ENCODE measurements around the gene AP1S1. TPM values are rescaled to one million over a fixed set of nuclear protein-coding genes. Genes with fewer than 3 reads are reported as not detected.

AP1S1 gene
- polyA plus RNA-seq, 1 donor, result 56.4 TPM

DNA sequence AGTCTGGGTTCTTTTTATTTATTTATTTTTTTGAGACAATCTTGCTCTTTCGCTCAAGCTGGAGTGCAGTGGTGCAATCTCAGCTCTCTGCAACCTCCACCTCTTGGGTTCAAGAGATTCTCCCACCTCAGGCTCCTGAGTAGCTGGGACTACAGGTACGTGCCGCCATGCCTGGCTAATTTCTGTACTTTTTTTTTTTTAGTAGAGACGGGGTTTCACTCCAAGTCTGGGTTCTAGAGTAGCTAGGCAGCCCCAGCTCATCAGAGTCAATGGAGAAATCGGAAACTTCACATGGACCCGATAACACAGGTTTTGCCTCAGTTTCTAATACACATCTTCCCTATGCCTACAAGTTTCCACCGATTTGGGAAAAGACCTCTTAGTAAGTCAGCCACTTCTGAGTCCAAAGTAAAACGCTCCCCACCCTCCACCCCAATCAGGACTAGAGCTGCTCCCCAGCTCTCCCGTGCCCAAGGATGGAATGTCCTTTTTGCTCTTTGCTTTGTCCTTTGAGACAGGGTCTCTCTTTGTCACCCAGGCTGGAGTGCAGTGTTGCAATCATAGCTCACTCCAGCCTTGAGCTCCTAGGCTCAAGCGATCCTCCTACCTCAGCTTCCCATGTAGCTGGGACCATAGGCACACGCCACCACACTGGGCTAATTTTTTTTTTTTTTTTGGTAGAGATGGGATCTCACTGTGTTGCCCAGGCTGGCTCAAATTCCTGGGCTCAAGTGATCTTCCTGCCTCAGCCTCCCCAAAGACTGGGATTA lies 31.2 kb upstream of the AP1S1 start:
- WGBS (ENCODE audit: insufficient coverage, low lambda C conversion rate), result 72% methylated on average over 2 of the region's 11 CpGs
- Histone ChIP-seq H3K27ac (ENCODE audit: low read length) (peak overlapping the region; percentile 83), H3K27me3 (ENCODE audit: control insufficient read depth, insufficient read depth, low read length) (peaks cover 34% of the 10 kb centered on the region), H3K4me3 (ENCODE audit: low read length) (no peak overlapping the region), H3K9me3 (ENCODE audit: control insufficient read depth, low read depth, low read length) (no peaks in the 10 kb centered on the region), H3K4me1 (ENCODE audit: control insufficient read depth, insufficient read depth, low read length) (peaks cover 29% of the 10 kb centered on the region), H3K36me3 (ENCODE audit: control insufficient read depth, insufficient read depth, low read length) (no peaks in the 10 kb centered on the region)
- no peak for DNase-seq

DNA sequence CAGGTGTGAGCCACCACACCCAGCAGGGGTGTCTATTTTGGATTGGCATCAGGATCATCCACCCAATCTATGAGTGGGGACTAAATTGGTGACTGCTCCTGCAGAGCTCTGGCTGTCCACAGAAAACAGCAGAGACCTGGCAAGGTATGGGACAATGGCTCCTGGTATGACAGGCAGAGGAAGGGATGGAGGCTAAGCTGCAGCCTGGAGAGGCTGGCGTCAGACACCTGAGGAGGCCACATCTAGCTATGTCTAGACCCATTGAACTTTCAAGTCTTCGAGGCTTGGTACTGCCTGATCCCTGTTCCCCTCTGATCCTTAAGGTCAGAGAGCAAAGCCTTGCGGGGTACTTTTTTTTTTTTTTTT lies 30.6 kb upstream of the AP1S1 start:
- no peak for DNase-seq
- Histone ChIP-seq H3K36me3 (ENCODE audit: control insufficient read depth, insufficient read depth, low read length) (no peaks in the 10 kb centered on the region), H3K4me3 (ENCODE audit: low read length) (no peak overlapping the region), H3K4me1 (ENCODE audit: control insufficient read depth, insufficient read depth, low read length) (peaks cover 29% of the 10 kb centered on the region), H3K9me3 (ENCODE audit: control insufficient read depth, low read depth, low read length) (peaks cover 3% of the 10 kb centered on the region), H3K27me3 (ENCODE audit: control insufficient read depth, insufficient read depth, low read length) (peaks cover 36% of the 10 kb centered on the region), H3K27ac (ENCODE audit: low read length) (no peak overlapping the region)
- no CpG with 5 or more reads among the region's 3 CpGs for WGBS (ENCODE audit: insufficient coverage, low lambda C conversion rate)

DNA sequence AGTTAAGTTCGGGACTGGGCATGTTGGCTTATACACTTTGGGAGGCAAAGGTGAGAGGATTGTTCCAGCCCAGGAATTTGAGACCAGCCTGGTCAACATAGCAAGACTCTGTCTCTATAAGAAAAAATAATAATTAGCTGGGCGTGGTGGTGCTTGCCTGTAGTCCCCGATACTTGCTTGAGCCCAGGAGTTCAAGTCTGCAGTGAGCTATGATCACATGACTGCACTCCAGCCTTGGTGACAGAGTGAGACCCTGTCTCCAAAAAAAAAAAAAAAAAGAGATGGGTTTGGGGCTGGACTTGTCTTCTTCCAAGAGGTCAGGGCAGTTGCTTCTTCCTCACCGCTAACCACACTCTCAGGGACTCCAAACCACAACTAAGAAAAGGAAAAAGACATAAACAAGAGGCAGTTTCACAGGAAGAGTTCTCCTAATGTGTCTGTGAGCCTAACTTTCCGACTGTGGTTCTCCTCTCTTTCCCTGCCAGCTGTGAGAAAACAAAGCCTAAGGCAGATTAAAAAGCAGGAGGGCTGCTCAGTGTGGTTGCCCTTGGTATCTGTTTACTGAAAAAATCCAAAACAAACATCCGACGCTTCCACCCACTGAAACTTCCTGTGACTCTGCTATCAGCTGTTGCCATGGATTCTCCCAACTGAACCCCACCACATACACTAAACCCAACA lies 29.8 kb upstream of the AP1S1 start:
- peak in 1 of 2 donors; percentile 46 for DNase-seq
- peaks cover 29% of the 10 kb centered on the region for H3K4me1 ChIP-seq (ENCODE audit: control insufficient read depth, insufficient read depth, low read length)
- WGBS (ENCODE audit: insufficient coverage, low lambda C conversion rate), result no CpG with 5 or more reads among the region's 7 CpGs
- no peaks in the 10 kb centered on the region for H3K36me3 ChIP-seq (ENCODE audit: control insufficient read depth, insufficient read depth, low read length)
- H3K27ac ChIP-seq (ENCODE audit: low read length), result no peak overlapping the region
- peaks cover 36% of the 10 kb centered on the region for H3K27me3 ChIP-seq (ENCODE audit: control insufficient read depth, insufficient read depth, low read length)
- no peak overlapping the region for H3K4me3 ChIP-seq (ENCODE audit: low read length)
- H3K9me3 ChIP-seq (ENCODE audit: control insufficient read depth, low read depth, low read length), result peaks cover 3% of the 10 kb centered on the region

DNA sequence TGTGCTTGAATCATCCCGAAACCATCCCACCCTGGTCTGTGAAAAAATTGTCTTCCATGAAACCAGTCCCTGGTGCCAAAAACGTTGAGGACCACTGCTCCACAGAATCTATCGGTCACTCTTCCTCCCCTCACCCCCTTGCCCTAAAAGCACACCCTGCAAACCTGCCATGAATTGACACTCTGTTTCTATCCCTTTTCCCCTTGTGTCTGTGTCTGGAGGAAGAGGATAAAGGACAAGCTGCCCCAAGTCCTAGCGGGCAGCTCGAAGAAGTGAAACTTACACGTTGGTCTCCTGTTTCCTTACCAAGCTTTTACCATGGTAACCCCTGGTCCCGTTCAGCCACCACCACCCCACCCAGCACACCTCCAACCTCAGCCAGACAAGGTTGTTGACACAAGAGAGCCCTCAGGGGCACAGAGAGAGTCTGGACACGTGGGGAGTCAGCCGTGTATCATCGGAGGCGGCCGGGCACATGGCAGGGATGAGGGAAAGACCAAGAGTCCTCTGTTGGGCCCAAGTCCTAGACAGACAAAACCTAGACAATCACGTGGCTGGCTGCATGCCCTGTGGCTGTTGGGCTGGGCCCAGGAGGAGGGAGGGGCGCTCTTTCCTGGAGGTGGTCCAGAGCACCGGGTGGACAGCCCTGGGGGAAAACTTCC lies 28.2 kb upstream of the AP1S1 start:
- Histone ChIP-seq H3K27ac (ENCODE audit: low read length) (peak overlapping the region; percentile 9), H3K9me3 (ENCODE audit: control insufficient read depth, low read depth, low read length) (peaks cover 6% of the 10 kb centered on the region), H3K27me3 (ENCODE audit: control insufficient read depth, insufficient read depth, low read length) (peaks cover 31% of the 10 kb centered on the region), H3K4me3 (ENCODE audit: low read length) (no peak overlapping the region), H3K36me3 (ENCODE audit: control insufficient read depth, insufficient read depth, low read length) (no peaks in the 10 kb centered on the region), H3K4me1 (ENCODE audit: control insufficient read depth, insufficient read depth, low read length) (peaks cover 29% of the 10 kb centered on the region)
- WGBS (ENCODE audit: insufficient coverage, low lambda C conversion rate), result 100% methylated on average over 1 of the region's 15 CpGs
- peak in 1 of 2 donors; percentile 76 for DNase-seq

DNA sequence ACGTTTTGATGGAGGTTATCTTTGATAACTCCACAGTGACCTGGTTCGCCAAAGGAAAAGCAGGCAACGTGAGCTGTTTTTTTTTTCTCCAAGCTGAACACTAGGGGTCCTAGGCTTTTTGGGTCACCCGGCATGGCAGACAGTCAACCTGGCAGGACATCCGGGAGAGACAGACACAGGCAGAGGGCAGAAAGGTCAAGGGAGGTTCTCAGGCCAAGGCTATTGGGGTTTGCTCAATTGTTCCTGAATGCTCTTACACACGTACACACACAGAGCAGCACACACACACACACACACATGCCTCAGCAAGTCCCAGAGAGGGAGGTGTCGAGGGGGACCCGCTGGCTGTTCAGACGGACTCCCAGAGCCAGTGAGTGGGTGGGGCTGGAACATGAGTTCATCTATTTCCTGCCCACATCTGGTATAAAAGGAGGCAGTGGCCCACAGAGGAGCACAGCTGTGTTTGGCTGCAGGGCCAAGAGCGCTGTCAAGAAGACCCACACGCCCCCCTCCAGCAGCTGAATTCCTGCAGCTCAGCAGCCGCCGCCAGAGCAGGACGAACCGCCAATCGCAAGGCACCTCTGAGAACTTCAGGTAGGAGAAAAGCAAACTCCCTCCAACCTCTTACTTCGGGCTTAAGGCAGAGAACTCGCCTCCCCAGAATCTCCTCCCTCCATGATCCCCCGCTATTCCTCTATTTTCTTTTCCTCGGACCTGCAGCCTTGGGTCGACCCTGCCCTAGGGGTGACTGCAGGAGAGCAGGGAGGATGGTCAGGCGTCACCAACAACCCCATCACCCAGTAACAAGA lies 27.4 kb upstream of the AP1S1 start, which contains the start of gene SERPINE1:
Gene SERPINE1, plus strand, starts transcription at position 454 of the 809 bp plus-strand sequence. CDS start 1,290 bp downstream, outside the sequence.
- peaks cover 25% of the 10 kb centered on the region for H3K4me1 ChIP-seq (ENCODE audit: control insufficient read depth, insufficient read depth, low read length)

DNA sequence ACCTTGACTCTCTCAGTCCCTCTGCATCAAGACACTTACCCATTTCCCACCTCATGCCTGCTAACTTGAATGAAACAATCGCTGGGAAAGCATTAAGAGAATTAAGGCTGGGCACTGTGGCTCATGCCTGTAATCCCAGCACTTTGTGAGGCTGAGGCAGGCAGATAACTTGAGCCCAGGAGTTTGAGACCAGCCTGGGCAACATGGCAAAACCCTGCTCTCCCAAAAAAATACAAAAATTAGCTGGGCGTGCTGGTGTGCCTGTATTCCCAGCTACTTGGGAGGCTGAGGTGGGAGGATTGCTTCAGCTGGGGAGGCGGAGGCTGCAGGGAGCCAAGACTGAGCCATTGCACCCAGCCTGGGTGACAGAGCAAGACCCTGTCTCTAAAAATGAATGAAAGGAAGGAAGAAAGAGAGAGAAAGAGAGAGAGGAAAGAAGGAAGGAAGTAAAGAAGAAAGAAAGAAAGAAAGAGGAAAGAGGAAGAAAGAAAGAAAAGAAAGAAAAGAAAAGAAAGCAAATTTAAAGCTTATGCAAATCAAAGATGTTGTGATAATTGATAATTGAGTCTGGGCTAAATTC lies 26.7 kb upstream of the AP1S1 start:
- DNase-seq, result no peak
- Histone ChIP-seq H3K9me3 (ENCODE audit: control insufficient read depth, low read depth, low read length) (peaks cover 8% of the 10 kb centered on the region), H3K36me3 (ENCODE audit: control insufficient read depth, insufficient read depth, low read length) (no peaks in the 10 kb centered on the region), H3K4me3 (ENCODE audit: low read length) (no peak overlapping the region), H3K27me3 (ENCODE audit: control insufficient read depth, insufficient read depth, low read length) (peaks cover 31% of the 10 kb centered on the region), H3K27ac (ENCODE audit: low read length) (no peak overlapping the region), H3K4me1 (ENCODE audit: control insufficient read depth, insufficient read depth, low read length) (peaks cover 18% of the 10 kb centered on the region)
- WGBS (ENCODE audit: insufficient coverage, low lambda C conversion rate), result 90% methylated on average over 2 of the region's 3 CpGs

More for the DNA sequence above, 27.4 kb upstream of the AP1S1 start, which contains the start of gene SERPINE1:
- Histone ChIP-seq H3K4me3 (ENCODE audit: low read length) (no peak within 1 kb of the TSS), H3K9me3 (ENCODE audit: control insufficient read depth, low read depth, low read length) (peaks cover 8% of the 10 kb centered on the region), H3K27ac (ENCODE audit: low read length) (peak within 1 kb of the TSS; percentile 9), H3K27me3 (ENCODE audit: control insufficient read depth, insufficient read depth, low read length) (peaks cover 28% of the 10 kb centered on the region), H3K36me3 (ENCODE audit: control insufficient read depth, insufficient read depth, low read length) (no peaks in the 10 kb centered on the region)
- peak; percentile 80 to 86 for DNase-seq
- WGBS (ENCODE audit: insufficient coverage, low lambda C conversion rate), result no CpG with 5 or more reads among the region's 22 CpGs

DNA sequence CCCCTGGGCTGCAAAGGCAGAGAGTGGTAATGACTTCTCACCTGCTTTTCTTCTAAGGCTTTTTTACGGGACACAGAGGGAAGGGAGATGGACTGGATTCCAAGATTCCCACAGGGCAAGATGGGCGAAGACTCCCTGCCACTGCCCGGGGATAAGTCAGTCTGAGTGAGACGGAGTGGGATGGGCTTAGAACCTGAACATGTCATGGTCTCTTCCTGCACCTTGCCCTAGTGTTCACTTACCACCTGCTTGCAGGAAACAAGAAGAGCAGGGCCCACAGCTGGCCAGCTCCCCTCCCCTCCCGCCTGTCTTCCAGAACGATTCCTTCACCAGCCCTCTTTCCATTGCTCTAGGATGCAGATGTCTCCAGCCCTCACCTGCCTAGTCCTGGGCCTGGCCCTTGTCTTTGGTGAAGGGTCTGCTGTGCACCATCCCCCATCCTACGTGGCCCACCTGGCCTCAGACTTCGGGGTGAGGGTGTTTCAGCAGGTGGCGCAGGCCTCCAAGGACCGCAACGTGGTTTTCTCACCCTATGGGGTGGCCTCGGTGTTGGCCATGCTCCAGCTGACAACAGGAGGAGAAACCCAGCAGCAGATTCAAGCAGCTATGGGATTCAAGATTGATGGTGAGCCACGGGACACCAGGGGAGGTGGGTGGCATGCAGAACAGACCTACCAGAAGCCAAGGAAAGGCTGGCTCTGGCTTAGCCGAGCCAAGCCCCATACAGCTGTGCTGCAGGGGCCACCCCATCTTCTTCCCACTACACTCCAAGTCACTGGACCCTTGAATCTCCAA lies 26.0 kb upstream of the AP1S1 start:
- H3K36me3 ChIP-seq (ENCODE audit: control insufficient read depth, insufficient read depth, low read length), result no peaks in the 10 kb centered on the region
- peaks cover 27% of the 10 kb centered on the region for H3K27me3 ChIP-seq (ENCODE audit: control insufficient read depth, insufficient read depth, low read length)
- H3K27ac ChIP-seq (ENCODE audit: low read length), result no peak overlapping the region
- H3K4me1 ChIP-seq (ENCODE audit: control insufficient read depth, insufficient read depth, low read length), result peaks cover 14% of the 10 kb centered on the region
- peak in 1 of 2 donors; percentile 53 for DNase-seq
- H3K4me3 ChIP-seq (ENCODE audit: low read length), result no peak overlapping the region
- WGBS (ENCODE audit: insufficient coverage, low lambda C conversion rate), result no CpG with 5 or more reads among the region's 14 CpGs
- peaks cover 8% of the 10 kb centered on the region for H3K9me3 ChIP-seq (ENCODE audit: control insufficient read depth, low read depth, low read length)

DNA sequence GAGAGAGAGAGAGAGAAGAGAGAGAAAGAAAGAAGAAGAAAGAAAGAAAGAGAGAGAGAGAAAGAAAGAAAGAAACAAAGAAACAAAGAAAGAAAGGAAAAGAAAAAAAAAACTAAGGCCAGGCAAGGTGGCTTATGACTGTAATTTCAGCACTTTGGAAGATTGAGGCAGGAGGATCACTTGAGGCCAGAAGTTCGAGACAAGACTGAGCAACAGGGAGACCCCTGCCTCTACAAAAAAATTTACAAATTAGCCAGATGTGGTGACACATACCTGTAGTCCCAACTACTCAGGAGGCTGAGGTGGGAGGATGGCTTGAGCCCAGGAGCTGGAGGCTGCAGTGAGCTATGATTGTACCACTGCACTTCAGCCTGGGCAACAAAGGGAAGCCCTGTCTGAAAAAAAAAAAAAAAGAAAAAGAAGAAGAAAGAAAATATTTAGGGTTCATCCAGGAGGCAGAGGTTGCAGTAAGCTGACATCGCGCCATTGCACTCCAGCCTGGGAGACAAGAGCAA lies 24.6 kb upstream of the AP1S1 start:
- no peak for DNase-seq
- WGBS (ENCODE audit: insufficient coverage, low lambda C conversion rate), result no CpG with 5 or more reads among the region's 3 CpGs
- Histone ChIP-seq H3K36me3 (ENCODE audit: control insufficient read depth, insufficient read depth, low read length) (no peaks in the 10 kb centered on the region), H3K4me3 (ENCODE audit: low read length) (no peak overlapping the region), H3K9me3 (ENCODE audit: control insufficient read depth, low read depth, low read length) (peaks cover 10% of the 10 kb centered on the region), H3K27me3 (ENCODE audit: control insufficient read depth, insufficient read depth, low read length) (peaks cover 38% of the 10 kb centered on the region), H3K4me1 (ENCODE audit: control insufficient read depth, insufficient read depth, low read length) (peaks cover 14% of the 10 kb centered on the region), H3K27ac (ENCODE audit: low read length) (no peak overlapping the region)

Measured in large intestine (tissue), 3 donors.